Astrocyte (in vitro differentiated cells and primary cell): Measurements from ENCODE around the gene MTUS2. TPM values are rescaled to one million over a fixed set of nuclear protein-coding genes. Genes with fewer than 3 reads are reported as not detected.
A peak's percentile ranks its signal among the peaks of the same experiment; 100 is the strongest.

ENCODE experiments used
- DNase-seq: peaks from one replicate; pipeline ENCODE4 v3.0.0-alpha.2; 2010; ENCODE audit warnings: low read depth
- FAIRE-seq: peaks from 2 replicates; lab custom pipeline; 2011; peaks lifted over from hg19 to GRCh38; lab: Jason Lieb, UNC
- H2AFZ ChIP-seq: 2 replicates; pipeline ENCODE4 v1.6.0; 2012; ENCODE audit warnings: low read depth, low read length, inconsistent platforms
- H3K27ac ChIP-seq: 2 replicates; pipeline ENCODE4 v1.5.1; 2011; ENCODE audit warnings: low read depth, low read length, inconsistent platforms
- H3K27me3 ChIP-seq: 2 replicates; pipeline ENCODE4 v1.6.0; 2011; ENCODE audit warnings: low read length, inconsistent platforms; ENCODE audit not compliant: insufficient read depth
- H3K36me3 ChIP-seq: 2 replicates; pipeline ENCODE4 v1.5.1; 2011; ENCODE audit warnings: low read length, inconsistent platforms; ENCODE audit not compliant: insufficient read depth
- H3K4me1 ChIP-seq: 2 replicates; pipeline ENCODE4 v1.5.1; 2011; ENCODE audit warnings: low read length, inconsistent platforms; ENCODE audit not compliant: insufficient read depth
- H3K4me2 ChIP-seq: 2 replicates; pipeline ENCODE4 v1.6.0; 2012; ENCODE audit warnings: low read length, inconsistent platforms
- H3K4me3 ChIP-seq: 2 replicates; pipeline ENCODE4 v1.5.1; 2011; ENCODE audit warnings: low read depth, mild to moderate bottlenecking, low read length, inconsistent platforms; ENCODE audit not compliant: insufficient read depth
- H3K79me2 ChIP-seq: 2 replicates; pipeline ENCODE4 v1.6.0; 2012; ENCODE audit warnings: mild to moderate bottlenecking, low read length, inconsistent platforms; ENCODE audit not compliant: insufficient read depth
- H3K9ac ChIP-seq: 2 replicates; pipeline ENCODE4 v1.6.0; 2012; ENCODE audit warnings: mild to moderate bottlenecking, low read length, inconsistent platforms
- H3K9me3 ChIP-seq: 2 replicates; pipeline ENCODE4 v1.5.1; 2012; ENCODE audit warnings: low read depth, mild to moderate bottlenecking, low read length, inconsistent platforms; ENCODE audit not compliant: insufficient read depth
- H4K20me1 ChIP-seq: 2 replicates; pipeline ENCODE4 v1.6.0; 2012; ENCODE audit warnings: low read length, inconsistent platforms; ENCODE audit not compliant: insufficient read depth
- H3K27ac Mint-ChIP-seq: one replicate; pipeline ENCODE4 v1.8.0; 2021; ENCODE audit warnings: mild to moderate bottlenecking, mixed read lengths; ENCODE audit not compliant: unreplicated experiment
- H3K27me3 Mint-ChIP-seq: one replicate; pipeline ENCODE4 v1.8.0; 2021; ENCODE audit warnings: low read depth, mixed read lengths; ENCODE audit not compliant: unreplicated experiment
- H3K36me3 Mint-ChIP-seq: one replicate; pipeline ENCODE4 v1.8.0; 2021; ENCODE audit warnings: low read depth, mixed read lengths; ENCODE audit not compliant: unreplicated experiment
- H3K4me1 Mint-ChIP-seq: one replicate; pipeline ENCODE4 v1.8.0; 2021; ENCODE audit warnings: low read depth, mixed read lengths; ENCODE audit not compliant: unreplicated experiment
- H3K4me3 Mint-ChIP-seq: one replicate; pipeline ENCODE4 v1.8.0; 2021; ENCODE audit warnings: mild to moderate bottlenecking, moderate library complexity, mixed read lengths; ENCODE audit not compliant: unreplicated experiment
- H3K9me3 Mint-ChIP-seq: one replicate; pipeline ENCODE4 v1.8.0; 2021; ENCODE audit warnings: mild to moderate bottlenecking, mixed read lengths; ENCODE audit not compliant: unreplicated experiment
- EZH2 ChIP-seq: IDR thresholded peaks from 2 replicates; pipeline ENCODE4 v1.6.1; 2012; ENCODE audit warnings: mild to moderate bottlenecking, low read length, inconsistent platforms; ENCODE audit not compliant: insufficient read depth
- total RNA-seq: library from RNA; stranded (reverse); gene quantifications from 2 replicates; pipeline ENCODE4 v1.2.1, GENCODE V29; 2021
- TF ChIP-seq, protein P1 (sequence below): IDR thresholded peaks from 2 replicates; pipeline ENCODE4 v1.5.1; 2011; ENCODE audit warnings: low read depth, mild to moderate bottlenecking, inconsistent platforms, low read length, moderate library complexity; ENCODE audit not compliant: insufficient read depth

The MTUS2 gene
- total RNA-seq, 1 donor from 2014 or later = 0.50 TPM

DNA sequence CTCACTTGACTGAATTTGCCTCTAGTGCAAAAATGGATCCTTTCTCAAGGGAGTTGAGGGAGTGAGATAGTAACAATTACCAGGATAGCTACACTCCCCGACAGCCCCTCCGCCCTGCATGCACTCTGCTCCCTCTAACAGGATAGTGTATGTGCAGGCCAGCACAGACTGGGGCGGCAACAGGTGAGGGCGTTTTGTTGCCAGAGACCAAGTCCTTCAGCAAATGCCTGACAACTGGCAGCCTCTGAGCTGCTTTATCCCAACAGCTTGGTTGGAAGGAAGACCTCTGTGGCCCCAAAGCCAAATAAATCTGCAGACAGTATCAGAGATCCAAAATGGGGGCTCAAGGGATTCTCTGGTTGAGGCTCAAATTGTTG is 688.7 kb downstream of the MTUS2 start:
- Histone ChIP-seq H2AFZ (no peak overlapping the region), H3K4me3 (no peak overlapping the region), H3K79me2 (no peaks in the 10 kb centered on the region), H3K36me3 (peaks cover 11% of the 10 kb centered on the region), H3K4me2 (peak overlapping the region; percentile 19), H3K4me1 (peaks cover 43% of the 10 kb centered on the region), H4K20me1 (peaks cover 15% of the 10 kb centered on the region), H3K27me3 (no peaks in the 10 kb centered on the region), H3K27ac (peak overlapping the region; percentile 32), H3K9ac (peak overlapping the region; percentile 6), H3K9me3 (no peaks in the 10 kb centered on the region)
- Mint-ChIP-seq H3K4me3 (no peak overlapping the region), H3K27ac (peak overlapping the region; percentile 19), H3K4me1 (peaks cover 22% of the 10 kb centered on the region), H3K9me3 (no peaks in the 10 kb centered on the region), H3K36me3 (peaks cover 22% of the 10 kb centered on the region), H3K27me3 (no peaks in the 10 kb centered on the region)
- TF ChIP-seq, protein P1, sequence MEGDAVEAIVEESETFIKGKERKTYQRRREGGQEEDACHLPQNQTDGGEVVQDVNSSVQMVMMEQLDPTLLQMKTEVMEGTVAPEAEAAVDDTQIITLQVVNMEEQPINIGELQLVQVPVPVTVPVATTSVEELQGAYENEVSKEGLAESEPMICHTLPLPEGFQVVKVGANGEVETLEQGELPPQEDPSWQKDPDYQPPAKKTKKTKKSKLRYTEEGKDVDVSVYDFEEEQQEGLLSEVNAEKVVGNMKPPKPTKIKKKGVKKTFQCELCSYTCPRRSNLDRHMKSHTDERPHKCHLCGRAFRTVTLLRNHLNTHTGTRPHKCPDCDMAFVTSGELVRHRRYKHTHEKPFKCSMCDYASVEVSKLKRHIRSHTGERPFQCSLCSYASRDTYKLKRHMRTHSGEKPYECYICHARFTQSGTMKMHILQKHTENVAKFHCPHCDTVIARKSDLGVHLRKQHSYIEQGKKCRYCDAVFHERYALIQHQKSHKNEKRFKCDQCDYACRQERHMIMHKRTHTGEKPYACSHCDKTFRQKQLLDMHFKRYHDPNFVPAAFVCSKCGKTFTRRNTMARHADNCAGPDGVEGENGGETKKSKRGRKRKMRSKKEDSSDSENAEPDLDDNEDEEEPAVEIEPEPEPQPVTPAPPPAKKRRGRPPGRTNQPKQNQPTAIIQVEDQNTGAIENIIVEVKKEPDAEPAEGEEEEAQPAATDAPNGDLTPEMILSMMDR = no peak
- no peak for TF ChIP-seq EZH2
- no peak for DNase-seq
- FAIRE-seq = no peak

- H3K9ac ChIP-seq = peak overlapping the region; percentile 7
- FAIRE-seq (no peak), DNase-seq (peak; percentile 61)
- no peak for TF ChIP-seq EZH2
- TF ChIP-seq, protein P1 = no peak
- Mint-ChIP-seq H3K4me1 (peaks cover 23% of the 10 kb centered on the region), H3K36me3 (peaks cover 24% of the 10 kb centered on the region), H3K27ac (peak overlapping the region; percentile 35), H3K27me3 (no peaks in the 10 kb centered on the region), H3K9me3 (no peaks in the 10 kb centered on the region), H3K4me3 (no peak overlapping the region)
- H3K4me3 ChIP-seq = no peak overlapping the region
- H3K36me3 ChIP-seq = peaks cover 13% of the 10 kb centered on the region
- no peaks in the 10 kb centered on the region for H3K79me2 ChIP-seq
- no peak overlapping the region for H2AFZ ChIP-seq
- H3K4me2 ChIP-seq = peak overlapping the region; percentile 40
- H3K9me3 ChIP-seq = no peaks in the 10 kb centered on the region
- H3K27me3 ChIP-seq = no peaks in the 10 kb centered on the region
- H3K4me1 ChIP-seq = peaks cover 43% of the 10 kb centered on the region
- peak overlapping the region; percentile 36 for H3K27ac ChIP-seq
- H4K20me1 ChIP-seq = peaks cover 15% of the 10 kb centered on the region
These were observed 690.0 kb downstream of the MTUS2 start for GRCh38 chr13:29509999-29510589.

- peaks cover 43% of the 10 kb centered on the region for H3K4me1 ChIP-seq
- peak overlapping the region; percentile 7 for H3K9ac ChIP-seq
- H3K27me3 ChIP-seq = no peaks in the 10 kb centered on the region
- Mint-ChIP-seq H3K27ac (peak overlapping the region; percentile 35), H3K27me3 (no peaks in the 10 kb centered on the region), H3K9me3 (no peaks in the 10 kb centered on the region), H3K4me3 (no peak overlapping the region), H3K4me1 (peaks cover 23% of the 10 kb centered on the region), H3K36me3 (peaks cover 27% of the 10 kb centered on the region)
- DNase-seq = no peak
- H3K79me2 ChIP-seq = no peaks in the 10 kb centered on the region
- H4K20me1 ChIP-seq = peaks cover 15% of the 10 kb centered on the region
- peaks cover 14% of the 10 kb centered on the region for H3K36me3 ChIP-seq
- no peak for FAIRE-seq
- no peak overlapping the region for H3K27ac ChIP-seq
- peak overlapping the region; percentile 40 for H3K4me2 ChIP-seq
- H2AFZ ChIP-seq = no peak overlapping the region
- H3K4me3 ChIP-seq = no peak overlapping the region
- no peaks in the 10 kb centered on the region for H3K9me3 ChIP-seq
- no peak for TF ChIP-seq EZH2
- TF ChIP-seq, protein P1 = no peak
These were observed 690.5 kb downstream of the MTUS2 start for GRCh38 chr13:29510651-29511084.
